Stimulated activated CD8-positive, alpha-beta memory T cell treated with anti-CD3 and anti-CD28 coated beads, Interleukin-2, amount 100 ng/mL, for 48 hours (primary cell): ENCODE data around the gene ZDHHC7.
A peak's percentile ranks its signal among the peaks of the same experiment; 100 is the strongest.
"Not testable (repeated sequence)": the region's sequence is repeated elsewhere in the genome, so short reads cannot be mapped to it uniquely, and the experiment has no call there.

ENCODE experiments used
- DNase-seq, 2 donors: peaks; one replicate each; pipeline ENCODE4 v3.0.0-alpha.2; 2020; ENCODE audit warnings: low read depth in 2 of 2

Gene ZDHHC7

DNA sequence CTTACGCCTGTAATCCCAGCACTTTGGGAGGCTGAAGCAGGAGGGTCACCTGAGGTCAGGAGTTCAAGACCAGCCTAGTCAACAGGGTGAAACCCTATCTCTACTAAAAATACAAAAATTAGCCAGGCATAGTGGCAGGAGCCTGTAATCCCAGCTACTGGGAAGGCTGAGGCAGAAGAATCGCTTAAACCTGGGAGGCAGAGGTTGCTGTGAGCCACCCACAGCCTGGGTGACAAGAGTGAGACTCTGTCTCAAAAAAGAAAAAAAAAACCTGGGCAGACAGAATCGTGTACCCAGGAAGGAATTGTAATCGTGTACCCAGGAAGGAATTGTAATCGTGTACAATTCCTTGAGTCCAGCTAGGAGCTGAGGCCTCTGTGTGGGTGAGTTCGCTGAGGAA lies 72.7 kb downstream of the ZDHHC7 start:
- DNase-seq = not testable (repeated sequence)

DNA sequence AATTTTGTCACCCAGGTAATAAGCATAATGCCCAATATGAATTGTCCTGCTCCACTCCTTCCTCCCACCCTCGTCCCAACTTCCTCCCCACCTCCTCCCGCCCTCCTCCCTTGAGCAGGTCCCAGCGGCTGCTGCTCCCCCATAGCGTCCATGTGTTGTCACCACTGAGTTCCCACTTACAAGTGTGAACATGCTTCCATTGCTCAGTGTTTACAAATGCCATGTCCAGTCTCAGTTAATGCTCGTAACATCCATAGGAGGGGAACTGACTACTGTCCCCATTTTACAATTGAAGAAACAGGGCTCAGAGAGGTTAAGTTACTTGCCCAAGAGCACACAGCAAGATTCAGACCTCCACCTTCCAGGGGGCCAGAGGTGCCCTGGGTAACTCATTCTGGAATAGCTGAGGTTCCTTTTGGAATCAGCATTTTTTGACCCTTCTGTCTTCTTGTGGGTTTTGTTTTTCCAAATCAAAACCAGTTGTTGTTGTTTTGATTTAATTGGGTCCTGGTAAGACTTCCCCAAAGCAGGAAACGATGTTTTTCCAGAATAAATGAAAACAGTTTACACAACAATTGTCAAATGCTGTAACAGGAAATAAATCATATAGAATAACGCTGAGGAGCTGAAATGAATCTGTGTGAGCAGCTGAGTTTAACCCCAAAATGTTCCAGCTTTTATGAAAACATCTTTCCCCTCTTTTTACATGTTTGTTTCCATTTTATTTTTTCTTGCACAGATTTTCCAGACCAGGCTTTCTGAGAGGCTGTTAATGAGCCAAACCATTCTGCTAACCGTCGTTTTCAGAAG lies 73.9 kb downstream of the ZDHHC7 start:
- no peak for DNase-seq

DNA sequence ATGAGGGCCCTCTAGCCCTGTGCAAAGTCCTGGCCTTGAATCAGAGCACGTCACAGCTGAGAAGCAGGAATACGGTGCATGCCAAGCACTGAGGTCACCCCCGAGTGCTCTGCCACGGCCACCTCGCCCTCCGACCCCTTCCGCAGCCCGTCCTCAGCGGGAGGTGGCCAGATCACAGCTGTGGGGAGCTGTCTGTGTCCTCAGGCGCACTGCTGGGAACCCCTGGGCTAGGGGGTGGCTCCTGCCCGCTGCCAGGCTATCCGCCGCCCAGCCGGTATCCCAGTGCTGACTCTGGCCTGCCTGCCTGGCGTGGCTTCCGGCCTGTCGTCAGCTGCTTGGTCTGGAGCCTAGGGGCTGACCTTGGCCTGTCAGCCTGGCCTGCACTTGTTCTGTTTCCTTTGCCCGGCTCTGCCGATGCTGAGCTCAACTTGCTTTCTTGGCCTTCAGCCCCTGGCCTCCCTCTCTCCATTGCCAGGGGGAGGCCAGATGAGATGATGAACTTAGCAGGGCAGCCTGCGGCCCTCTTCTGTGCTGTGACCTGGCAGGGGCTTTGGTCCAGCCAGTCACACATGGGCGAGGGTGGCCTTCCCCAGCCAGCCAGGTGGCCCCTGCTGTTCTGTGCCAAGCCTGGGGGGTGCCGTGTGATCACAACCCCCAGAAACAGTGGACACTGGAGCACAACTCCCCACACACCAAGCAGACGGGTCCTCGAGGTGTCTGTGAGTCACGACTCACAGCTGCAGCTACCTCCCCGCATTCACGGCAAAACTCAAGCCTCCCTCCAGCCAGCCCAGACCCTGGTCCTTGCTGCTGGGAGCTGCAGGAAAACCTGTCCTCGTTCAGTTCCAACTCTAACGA lies 77.3 kb downstream of the ZDHHC7 start:
- no peak for DNase-seq

DNA sequence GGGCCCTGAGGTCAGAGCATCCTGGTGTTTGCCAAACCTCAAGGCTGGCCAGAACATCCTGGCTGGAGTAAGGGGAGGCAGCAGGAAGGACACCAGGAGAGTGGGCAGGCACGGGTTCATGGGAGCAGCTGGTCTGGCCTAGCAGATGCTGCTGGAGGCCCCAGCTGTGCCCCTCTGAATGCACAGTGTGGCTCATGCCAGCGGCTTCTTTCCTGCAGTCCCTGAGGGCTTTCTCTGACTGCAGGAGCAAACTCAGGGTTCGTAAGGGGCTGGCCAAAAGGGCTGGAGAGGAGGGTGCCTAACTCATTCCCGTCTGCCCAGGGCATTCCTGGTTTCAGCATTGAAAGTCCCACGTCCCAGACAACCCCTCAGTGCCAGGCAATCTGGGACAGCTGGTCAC lies 78.7 kb downstream of the ZDHHC7 start:
- DNase-seq = no peak

DNA sequence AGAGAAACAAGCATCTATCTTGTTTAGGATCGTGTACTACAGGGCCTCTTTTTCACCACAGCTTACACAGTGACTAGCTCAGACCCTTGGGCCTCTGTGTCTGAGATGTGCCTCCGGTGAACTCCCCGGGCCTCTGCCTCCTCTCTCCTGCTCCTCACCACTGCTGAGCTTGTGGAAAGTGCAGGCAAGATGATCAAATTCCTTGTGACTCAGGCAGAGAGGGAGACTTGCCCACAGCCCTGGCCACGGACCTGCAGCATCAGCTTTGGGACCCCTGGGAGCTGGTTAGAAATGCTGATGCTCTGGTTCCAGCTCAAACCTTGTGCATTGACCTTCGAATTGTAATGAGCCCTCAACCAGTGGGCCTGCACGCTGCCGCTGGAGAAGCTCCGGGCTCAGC lies 79.8 kb downstream of the ZDHHC7 start:
- DNase-seq = no peak

DNA sequence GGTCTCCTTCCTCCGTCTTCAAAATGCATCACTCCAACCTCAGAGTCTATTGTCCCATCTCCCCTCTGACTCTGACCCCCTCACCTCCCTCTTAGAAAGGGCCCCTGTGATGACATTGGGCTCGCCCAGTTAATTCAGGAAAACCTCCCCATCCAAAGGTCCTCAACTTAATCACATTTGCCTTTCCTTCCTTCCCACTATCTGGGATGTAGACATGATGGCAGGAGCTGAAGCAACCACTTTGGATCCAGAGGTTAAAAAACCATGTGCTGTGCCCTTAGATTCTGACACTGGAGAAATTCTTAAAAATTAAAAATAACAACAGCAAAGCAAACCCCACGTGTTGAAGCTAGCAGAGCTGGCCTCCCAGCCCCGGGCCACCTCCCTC lies 80.2 kb downstream of the ZDHHC7 start:
- DNase-seq = no peak

DNA sequence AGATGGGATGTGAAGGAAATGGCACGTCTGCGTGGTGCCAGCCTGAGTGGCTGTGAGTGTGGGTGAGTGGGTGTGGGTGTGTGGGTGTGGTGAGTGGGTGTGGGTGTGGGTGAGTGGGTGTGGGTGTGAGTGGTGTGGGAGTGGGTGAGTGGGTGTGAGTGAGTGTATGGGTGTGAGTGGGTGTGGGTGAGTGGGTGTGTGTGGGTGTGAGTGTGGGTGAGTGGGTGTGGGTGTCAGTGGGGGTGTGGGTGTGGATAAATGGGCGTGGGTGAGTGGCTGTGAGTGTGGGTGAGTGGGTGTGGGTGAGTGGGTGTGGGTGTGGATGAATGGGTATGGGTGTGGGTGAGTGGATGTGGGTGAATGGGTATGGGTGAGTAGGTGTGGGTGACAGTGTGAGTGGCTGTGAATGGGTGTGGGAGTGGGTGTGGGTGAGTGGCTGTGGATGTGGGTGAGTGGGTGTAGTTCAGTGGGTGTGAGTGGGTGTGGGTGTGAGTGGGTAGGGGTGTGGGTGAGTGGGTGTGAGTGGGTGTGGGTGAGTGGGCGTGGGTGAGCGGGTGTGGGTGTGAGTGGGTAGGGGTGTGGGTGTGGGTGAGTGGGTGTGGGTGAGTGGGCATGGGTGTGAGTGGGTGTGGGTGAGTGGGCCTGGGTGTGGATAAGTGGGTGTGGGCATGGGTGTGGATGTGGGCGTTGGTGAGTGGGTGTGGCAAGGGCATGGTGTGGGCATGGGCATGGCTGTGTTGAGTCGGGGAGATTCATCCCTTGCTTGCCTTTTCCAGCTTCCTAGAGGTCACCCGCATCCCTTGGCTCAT lies 80.8 kb downstream of the ZDHHC7 start:
- no peak for DNase-seq

DNA sequence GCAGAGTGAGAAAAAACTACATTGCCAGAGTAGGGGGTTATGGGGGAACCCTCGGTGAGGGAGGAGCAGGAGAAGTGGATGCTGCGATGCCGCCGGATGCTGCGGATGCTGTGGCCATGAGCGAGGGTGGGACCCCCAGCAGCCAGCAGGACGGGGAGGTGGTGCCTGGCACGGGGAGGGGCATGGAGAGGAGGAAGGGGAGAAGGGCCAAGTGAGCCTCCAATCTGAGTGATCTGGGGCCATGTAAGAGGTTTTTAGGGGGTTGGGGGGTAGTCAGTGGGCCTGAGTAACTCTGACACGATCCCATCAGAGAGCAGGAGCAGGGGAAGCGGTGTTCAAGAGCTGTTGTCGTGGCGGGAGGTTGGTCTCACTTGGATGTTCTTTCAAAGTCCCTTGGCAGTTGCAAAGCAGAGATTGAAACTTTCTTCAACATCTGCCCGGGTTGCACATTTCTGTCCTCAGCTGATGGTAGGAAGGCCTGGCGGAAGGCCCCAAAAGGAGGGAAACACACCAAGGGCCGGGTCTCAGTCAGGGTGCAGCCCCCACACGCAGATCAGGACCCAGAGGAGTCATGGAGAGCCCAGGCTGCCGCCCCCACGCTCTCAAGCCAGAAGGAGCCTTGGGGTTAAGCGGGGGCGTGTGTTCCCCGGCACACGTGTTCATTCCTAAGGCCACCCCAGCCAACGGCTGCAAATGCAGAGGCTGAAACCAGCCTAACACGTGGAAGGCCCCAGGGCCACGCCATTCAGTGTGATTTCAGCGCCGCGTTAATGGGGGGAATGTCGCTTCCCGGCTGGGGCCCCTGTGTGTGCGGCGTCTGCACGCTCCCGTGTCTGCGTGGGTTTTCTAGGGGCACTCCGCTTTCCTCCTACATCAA lies 81.7 kb downstream of the ZDHHC7 start:
- no peak for DNase-seq

DNA sequence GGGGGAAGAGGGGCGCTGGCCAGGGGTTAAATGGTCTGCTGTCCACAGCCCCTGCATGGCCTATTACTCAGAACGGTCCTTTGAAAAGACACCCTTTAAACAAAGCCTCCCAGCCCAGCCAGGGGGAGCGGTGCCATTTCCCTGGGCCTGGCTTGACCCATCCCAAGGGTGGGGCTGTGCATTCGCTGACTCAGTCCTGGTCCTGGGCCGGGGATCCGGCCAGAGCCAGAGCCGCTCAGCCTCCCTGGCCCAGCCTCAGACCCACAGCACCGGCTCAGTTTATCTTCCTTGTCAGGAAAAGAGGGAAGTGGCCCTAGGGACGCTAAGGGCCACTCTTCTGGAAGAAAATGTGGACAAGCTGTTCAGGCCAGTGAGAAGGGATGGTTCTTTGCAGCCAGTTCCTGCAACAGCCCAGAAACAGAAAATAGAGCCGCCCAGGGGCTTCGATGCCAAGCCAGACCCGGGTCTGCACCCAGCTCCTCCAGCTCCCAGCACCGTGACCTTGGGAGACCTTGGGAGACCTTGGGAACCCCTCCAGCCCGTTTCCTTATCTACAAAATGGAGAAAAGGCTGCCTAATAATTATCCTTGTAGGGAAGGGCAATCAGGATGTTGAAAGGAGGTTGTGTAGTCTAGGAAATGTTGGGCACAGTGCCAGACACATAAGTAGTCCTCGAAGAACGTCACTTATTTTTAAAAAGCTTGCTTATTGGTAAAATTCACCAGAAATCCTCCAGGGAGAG lies 82.5 kb downstream of the ZDHHC7 start:
- DNase-seq = no peak

DNA sequence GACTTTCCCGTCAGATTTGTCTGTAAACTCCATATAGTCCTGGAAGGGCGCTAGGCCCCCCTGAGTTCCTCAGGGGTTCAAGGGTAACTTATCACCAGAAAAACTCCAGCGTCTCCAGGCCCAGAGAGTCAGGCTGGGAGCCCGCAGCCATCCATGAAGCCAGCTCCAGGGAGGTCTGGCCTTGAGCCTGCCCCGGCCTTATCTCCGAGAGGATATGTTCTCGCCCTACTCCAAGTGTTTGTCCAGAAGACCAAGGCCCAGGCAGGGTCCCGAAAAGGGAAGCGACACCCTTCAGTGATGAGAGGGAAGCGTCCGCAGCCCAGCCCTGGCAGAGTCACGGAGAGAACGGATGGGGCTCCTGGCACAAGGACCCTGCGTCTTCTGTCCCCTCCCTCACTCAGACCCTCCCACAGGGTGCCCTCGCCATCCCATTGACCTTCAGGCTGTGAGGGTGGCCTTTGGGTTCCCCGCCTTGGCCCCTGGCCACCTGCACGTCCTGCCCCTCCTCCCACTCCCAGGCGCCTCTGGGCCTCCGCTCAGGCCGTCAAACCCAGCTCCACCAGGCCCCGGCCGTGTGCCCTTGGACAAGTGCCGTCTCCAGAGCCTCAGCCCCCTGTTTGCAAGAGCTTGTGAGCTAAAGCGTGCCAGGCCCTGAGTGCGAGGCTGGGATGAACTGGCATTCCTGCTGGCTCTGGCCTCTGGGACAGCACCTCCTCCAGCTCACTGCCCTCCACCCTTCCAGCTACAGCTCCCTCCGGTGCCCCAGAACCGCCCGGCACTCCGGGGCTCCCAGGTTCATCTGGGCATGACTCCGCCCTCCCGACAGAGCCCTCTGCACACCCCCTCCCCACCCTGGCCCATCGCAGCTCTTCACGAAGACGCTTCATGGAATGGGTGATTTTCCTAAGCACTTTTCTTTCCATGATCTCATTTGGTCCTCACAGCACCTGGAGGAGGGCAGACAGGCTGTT lies 83.4 kb downstream of the ZDHHC7 start:
- no peak for DNase-seq

DNA sequence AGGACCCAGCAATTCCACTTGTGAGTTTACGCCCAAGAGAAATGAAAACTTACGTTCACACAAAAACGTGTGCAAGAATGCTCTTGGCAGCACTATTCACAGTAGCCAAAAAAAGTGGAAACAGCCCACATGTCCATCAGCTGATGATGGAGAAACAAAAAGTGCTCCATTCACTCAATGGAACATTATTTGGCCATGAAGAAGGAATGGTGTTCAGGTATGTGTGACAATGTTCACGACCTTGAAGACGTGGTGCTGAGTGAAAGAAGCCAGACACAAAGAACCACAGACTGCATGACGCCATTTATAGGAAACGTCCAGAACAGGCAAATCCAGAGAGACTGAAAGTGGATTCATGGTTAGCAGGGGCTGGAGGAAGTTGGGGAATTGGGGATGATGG lies 84.9 kb downstream of the ZDHHC7 start:
- no peak for DNase-seq

DNA sequence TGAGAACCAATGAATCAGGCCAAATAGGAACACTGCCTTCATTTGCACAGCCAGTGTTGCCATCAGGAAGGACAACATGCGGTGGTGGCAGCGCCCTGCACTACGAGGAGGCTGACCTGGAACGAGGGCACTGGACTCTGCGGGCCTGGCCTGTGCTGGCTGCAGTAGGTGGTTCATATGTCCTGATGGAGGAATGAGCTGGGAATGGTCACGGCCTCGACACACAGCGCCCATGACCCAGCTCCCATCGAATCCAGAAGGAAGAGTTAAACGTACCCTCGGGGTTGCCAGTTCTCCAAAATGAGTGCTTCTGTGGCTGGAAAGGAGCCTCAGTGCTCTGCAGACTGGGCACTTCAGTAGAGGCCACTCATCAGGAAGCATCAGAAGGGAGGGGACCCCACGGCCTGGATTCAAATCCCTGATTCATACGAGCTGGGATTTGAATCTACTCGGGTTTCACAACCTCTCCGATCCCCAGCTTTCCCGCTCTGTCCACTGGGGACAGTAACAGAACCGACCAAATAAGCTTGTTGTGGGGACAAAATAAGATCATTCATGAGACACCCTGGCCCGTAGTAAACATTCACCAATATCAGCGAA lies 85.5 kb downstream of the ZDHHC7 start:
- DNase-seq = no peak

DNA sequence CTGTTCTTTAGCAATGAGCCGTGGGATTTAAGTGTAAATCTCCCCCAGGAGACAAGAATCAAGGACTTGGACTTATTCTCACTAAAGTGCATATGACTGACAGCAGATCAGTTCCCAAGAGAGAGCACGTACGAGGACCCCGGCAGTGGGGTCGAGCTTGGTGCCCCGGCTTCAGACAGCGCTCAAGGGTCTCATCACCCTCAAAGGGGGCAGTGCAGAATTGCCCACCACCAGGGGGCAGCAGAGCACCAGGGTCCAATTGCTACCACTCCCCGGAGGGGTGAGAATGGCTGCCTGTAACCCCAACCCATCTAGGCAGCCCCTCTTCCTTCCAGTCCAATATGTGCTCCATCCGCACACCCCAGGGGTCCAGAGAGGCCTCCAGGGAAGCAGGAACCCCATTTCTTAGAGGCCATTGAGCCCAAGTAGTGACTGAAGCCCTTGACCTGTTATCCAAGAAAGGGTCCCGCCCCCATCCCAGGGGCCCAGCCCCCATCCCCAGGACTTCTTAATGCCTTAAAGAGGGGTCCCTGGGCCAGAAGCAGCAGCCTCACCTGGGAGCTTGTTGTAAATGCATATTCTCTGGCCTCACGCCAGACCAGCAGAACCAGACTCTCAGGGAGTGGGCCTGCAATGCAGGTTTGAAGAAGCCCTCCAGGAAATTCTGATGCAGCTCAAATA lies 86.1 kb downstream of the ZDHHC7 start:
- DNase-seq = peak; percentile 68

DNA sequence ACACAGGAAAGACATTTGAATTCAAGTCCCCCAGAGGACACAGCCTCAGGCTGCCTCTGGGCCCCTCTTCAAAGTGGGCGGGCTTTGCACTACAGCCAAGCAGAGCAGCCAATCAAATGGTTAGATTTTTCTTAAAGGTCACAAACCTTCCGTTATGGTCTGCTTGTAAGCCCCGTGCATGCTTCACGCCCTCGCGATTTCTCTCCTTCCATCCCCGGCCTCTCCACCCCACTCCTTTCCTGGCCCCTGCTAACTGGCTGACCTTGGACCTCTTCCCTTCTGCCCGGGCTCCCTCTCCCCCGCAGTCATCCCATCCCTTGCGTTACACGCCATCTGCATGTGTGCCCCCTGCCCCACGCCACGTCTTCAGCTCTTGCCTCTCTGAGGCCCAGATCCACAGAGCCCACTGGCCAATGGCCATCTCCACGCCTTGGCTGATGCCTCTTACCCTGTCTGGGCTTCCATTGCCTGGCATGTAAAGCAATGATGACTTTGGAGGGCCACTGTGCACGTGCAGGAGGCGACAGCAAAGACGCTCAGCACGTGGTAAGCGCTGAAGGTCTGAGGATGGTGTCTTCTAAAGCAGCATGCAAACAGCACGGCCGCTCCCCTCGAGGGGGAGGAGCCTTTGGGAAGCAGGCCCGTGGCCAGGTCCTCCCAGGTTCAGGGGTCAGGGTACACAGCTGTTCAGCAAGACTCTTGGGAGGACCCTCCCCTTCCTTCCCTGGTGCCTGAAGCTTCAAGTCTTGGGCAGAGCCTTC lies 86.8 kb downstream of the ZDHHC7 start:
- DNase-seq = no peak
